ENCODE measurements around the gene CTR9.

- TF ChIP-seq ZNF274 (IDR thresholded peaks at IDR 0.05; ENCODE audit: low read depth, low read length) (no peak), YY1 (IDR thresholded peaks at IDR 0.05; ENCODE audit: insufficient read depth, insufficient read length) (no peak)
These were observed 49.1 kb upstream of the CTR9 start for GRCh38 chr11:10701982-10702381.
